Measurements from ENCODE around the gene NAT8L. TPM values are rescaled to one million over a fixed set of nuclear protein-coding genes. Genes with fewer than 3 reads are reported as not detected.

NAT8L gene
- total RNA-seq (2021) = 13.9 and 14.7 TPM in 2 replicates
- long read RNA-seq, partial matches to known transcripts = 2 of 15 reads
- long read RNA-seq, other reads (novel, unspliced or antisense) = 13 of 15 reads

- DNase-seq = peak; percentile 52
- Histone ChIP-seq H2BK15ac (ENCODE audit: low read depth, low read length) (no peak within 1 kb of the TSS), H3K14ac (ENCODE audit: insufficient read depth, low read length) (peak within 1 kb of the TSS; percentile 80; the same call in 1 of the 2 replicates), H2BK5ac (ENCODE audit: insufficient read length, low read length) (no peak within 1 kb of the TSS), H3K23ac (ENCODE audit: insufficient read length, low read depth, low read length) (no peak within 1 kb of the TSS), H4K5ac (ENCODE audit: insufficient read length, low read depth, low read length) (no peak within 1 kb of the TSS), H3K27ac (ENCODE audit: insufficient read length, low read depth, low read length) (no peak within 1 kb of the TSS), H3K4ac (ENCODE audit: low read depth, low read length) (no peak within 1 kb of the TSS), H3K23me2 (ENCODE audit: insufficient read length, low read depth, low read length, poor library complexity, severe bottlenecking) (peaks cover 8% of the 10 kb centered on the region), H3K27me3 (ENCODE audit: insufficient read depth, low read length) (peaks cover 21% of the 10 kb centered on the region), H3K9me3 (ENCODE audit: control insufficient read depth, low read depth, low read length) (no peaks in the 10 kb centered on the region), H2AFZ (ENCODE audit: low read length) (no peak within 1 kb of the TSS), H3K79me2 (ENCODE audit: insufficient read depth, low read length) (no peaks in the 10 kb centered on the region), H3K4me2 (ENCODE audit: insufficient read depth, insufficient read length, low read length) (peak within 1 kb of the TSS; percentile 63), H4K8ac (replicated peaks; ENCODE audit: insufficient read length, low read depth, low read length) (no peak within 1 kb of the TSS), H3K4me1 (ENCODE audit: insufficient read depth, low read length) (no peaks in the 10 kb centered on the region), H4K91ac (ENCODE audit: insufficient read length, low read depth, low read length) (no peak within 1 kb of the TSS), H3K9ac (ENCODE audit: extremely low read depth, insufficient read length, low read length) (no peak within 1 kb of the TSS), H2BK20ac (ENCODE audit: low read depth, low read length, poor library complexity, severe bottlenecking) (no peak within 1 kb of the TSS), H2AK5ac (ENCODE audit: insufficient read length, low read length) (no peak within 1 kb of the TSS), H3K18ac (ENCODE audit: insufficient read length, low read depth, low read length) (no peak within 1 kb of the TSS), H3K56ac (ENCODE audit: insufficient read length, low read depth, low read length) (no peak within 1 kb of the TSS), H2BK120ac (ENCODE audit: low read depth, low read length, poor library complexity, severe bottlenecking) (no peak within 1 kb of the TSS), H2BK12ac (ENCODE audit: insufficient read length, low read depth, low read length) (no peak within 1 kb of the TSS), H3K79me1 (ENCODE audit: insufficient read depth, low read depth, low read length, poor library complexity, severe bottlenecking) (no peaks in the 10 kb centered on the region), H3T11ph (ENCODE audit: low read length) (no peak within 1 kb of the TSS), H4K20me1 (ENCODE audit: control insufficient read depth, insufficient read depth, insufficient read length) (peaks cover 2% of the 10 kb centered on the region)
- Mint-ChIP-seq H3K4me1 (peaks cover 2 to 9% of the 10 kb centered on the region in 2 experiments), H3K27me3 (ENCODE audit: low read depth) (peaks cover 62% of the 10 kb centered on the region), H3K36me3 (ENCODE audit: insufficient read depth in 1 of 3, low read depth in 3 of 3) (no peaks in the 10 kb centered on the region; a peak in 1 of 7 replicates), H3K9me3 (no peaks in the 10 kb centered on the region; a peak in 1 of 5 replicates), H3K27ac (no peak within 1 kb of the TSS), H3K4me3 (peak within 1 kb of the TSS; percentile 50 to 72)
- TF ChIP-seq, protein P1, sequence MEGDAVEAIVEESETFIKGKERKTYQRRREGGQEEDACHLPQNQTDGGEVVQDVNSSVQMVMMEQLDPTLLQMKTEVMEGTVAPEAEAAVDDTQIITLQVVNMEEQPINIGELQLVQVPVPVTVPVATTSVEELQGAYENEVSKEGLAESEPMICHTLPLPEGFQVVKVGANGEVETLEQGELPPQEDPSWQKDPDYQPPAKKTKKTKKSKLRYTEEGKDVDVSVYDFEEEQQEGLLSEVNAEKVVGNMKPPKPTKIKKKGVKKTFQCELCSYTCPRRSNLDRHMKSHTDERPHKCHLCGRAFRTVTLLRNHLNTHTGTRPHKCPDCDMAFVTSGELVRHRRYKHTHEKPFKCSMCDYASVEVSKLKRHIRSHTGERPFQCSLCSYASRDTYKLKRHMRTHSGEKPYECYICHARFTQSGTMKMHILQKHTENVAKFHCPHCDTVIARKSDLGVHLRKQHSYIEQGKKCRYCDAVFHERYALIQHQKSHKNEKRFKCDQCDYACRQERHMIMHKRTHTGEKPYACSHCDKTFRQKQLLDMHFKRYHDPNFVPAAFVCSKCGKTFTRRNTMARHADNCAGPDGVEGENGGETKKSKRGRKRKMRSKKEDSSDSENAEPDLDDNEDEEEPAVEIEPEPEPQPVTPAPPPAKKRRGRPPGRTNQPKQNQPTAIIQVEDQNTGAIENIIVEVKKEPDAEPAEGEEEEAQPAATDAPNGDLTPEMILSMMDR (conservative IDR thresholded peaks at IDR 0.05) = no peak
- WGBS (ENCODE audit: extremely low coverage, insufficient read length, low lambda C conversion rate) = no CpG with 5 or more reads among the region's 119 CpGs
Observed at GRCh38 chr4:2059046-2059725, at the start of gene NAT8L. TSS of gene NAT8L (plus strand) at chr4:2059327. CDS start at chr4:2059512, 185 bp downstream.

All from H9 (cell line).